HG03460 (cell line): Measurements from ENCODE around the gene ADAM8.
"Not testable (repeated sequence)": the region's sequence is repeated elsewhere in the genome, so short reads cannot be mapped to it uniquely, and the experiment has no call there.

ENCODE experiments used
- ATAC-seq: cut with Tn5 transposase; IDR thresholded peaks from one replicate; pipeline ENCODE4 v1.9.1; 2021; ENCODE audit not compliant: unreplicated experiment

The ADAM8 gene

GRCh38 chr10:133234796-133235195, 41.9 kb downstream of the ADAM8 start:
- not testable (repeated sequence) for ATAC-seq

- ATAC-seq: no peak
Observed at GRCh38 chr10:133231946-133232574, 44.6 kb downstream of the ADAM8 start.

GRCh38 chr10:133231244-133231945, 45.3 kb downstream of the ADAM8 start:
- no peak for ATAC-seq

GRCh38 chr10:133230387-133231195, 46.1 kb downstream of the ADAM8 start:
- no peak for ATAC-seq

GRCh38 chr10:133230044-133230361, 46.7 kb downstream of the ADAM8 start, which contains the start of gene UTF1:
UTF1 (plus strand) TSS chr10:133230217; CDS start chr10:133230289, 72 bp downstream.
- no peak for ATAC-seq

GRCh38 chr10:133229265-133230043, 47.2 kb downstream of the ADAM8 start:
- ATAC-seq: no peak

GRCh38 chr10:133227256-133227655, 49.4 kb downstream of the ADAM8 start:
- ATAC-seq: no peak

GRCh38 chr10:133226251-133226808, 50.3 kb downstream of the ADAM8 start:
- no peak for ATAC-seq

- ATAC-seq: no peak
Observed at GRCh38 chr10:133225707-133226191, 50.9 kb downstream of the ADAM8 start.

GRCh38 chr10:133224756-133225372, 51.8 kb downstream of the ADAM8 start:
- ATAC-seq: no peak

GRCh38 chr10:133224076-133224475, 52.6 kb downstream of the ADAM8 start:
- no peak for ATAC-seq

GRCh38 chr10:133221756-133222155, 54.9 kb downstream of the ADAM8 start:
- ATAC-seq: not testable (repeated sequence)

GRCh38 chr10:133221331-133221730, 55.3 kb downstream of the ADAM8 start:
- ATAC-seq: no peak

- ATAC-seq: no peak
Observed at GRCh38 chr10:133219782-133220181, 56.9 kb downstream of the ADAM8 start.

- no peak for ATAC-seq
Observed at GRCh38 chr10:133218891-133219290, 57.8 kb downstream of the ADAM8 start.

GRCh38 chr10:133217800-133218589, 58.7 kb downstream of the ADAM8 start:
- no peak for ATAC-seq

GRCh38 chr10:133216776-133217175, 59.9 kb downstream of the ADAM8 start:
- ATAC-seq: no peak

- no peak for ATAC-seq
Observed at GRCh38 chr10:133215586-133215985, 61.1 kb downstream of the ADAM8 start.
